Hepatocyte (in vitro differentiated cells): ENCODE data around the gene AUH.

ENCODE experiments used
- EZH2 ChIP-seq: fragments of 200-600 bp; sonication (generic); IDR thresholded peaks from 2 replicates; pipeline ENCODE4 v1.6.1; 2016; ENCODE audit warnings: antibody characterized with exemption, mild to moderate bottlenecking, borderline replicate concordance
- EZH2phosphoT487 ChIP-seq: fragments of 200-600 bp; sonication (generic); IDR thresholded peaks from one replicate; pipeline ENCODE4 v1.6.1; 2018; ENCODE audit warnings: antibody characterized with exemption, mild to moderate bottlenecking, low read depth, moderate library complexity; ENCODE audit not compliant: unreplicated experiment, severe bottlenecking
- TF ChIP-seq, protein P1 (sequence below): fragments of 200-600 bp; sonication (generic); IDR thresholded peaks from 2 replicates; pipeline ENCODE4 v1.5.1; 2016; ENCODE audit warnings: antibody characterized with exemption, mild to moderate bottlenecking; ENCODE audit not compliant: poor library complexity

DNA sequence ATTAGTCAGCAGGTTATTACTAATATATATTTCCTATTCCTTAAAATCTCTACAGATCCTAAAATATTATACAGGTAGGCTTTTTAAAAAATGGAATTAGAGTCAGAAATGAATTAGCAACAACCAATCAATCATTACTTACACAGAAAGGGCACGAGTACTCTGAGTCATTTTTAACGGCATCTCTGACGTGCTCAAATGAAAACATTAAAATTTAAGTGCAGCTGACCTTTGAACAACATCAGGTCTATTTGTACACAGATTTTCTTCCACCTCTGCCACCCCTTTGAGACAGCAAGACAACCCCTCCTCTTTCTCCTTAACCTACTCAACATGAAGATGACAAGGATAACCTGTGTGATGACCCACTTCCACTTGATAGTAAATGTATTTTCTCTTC is 19.1 kb downstream of the AUH start:
- TF ChIP-seq, protein P1, sequence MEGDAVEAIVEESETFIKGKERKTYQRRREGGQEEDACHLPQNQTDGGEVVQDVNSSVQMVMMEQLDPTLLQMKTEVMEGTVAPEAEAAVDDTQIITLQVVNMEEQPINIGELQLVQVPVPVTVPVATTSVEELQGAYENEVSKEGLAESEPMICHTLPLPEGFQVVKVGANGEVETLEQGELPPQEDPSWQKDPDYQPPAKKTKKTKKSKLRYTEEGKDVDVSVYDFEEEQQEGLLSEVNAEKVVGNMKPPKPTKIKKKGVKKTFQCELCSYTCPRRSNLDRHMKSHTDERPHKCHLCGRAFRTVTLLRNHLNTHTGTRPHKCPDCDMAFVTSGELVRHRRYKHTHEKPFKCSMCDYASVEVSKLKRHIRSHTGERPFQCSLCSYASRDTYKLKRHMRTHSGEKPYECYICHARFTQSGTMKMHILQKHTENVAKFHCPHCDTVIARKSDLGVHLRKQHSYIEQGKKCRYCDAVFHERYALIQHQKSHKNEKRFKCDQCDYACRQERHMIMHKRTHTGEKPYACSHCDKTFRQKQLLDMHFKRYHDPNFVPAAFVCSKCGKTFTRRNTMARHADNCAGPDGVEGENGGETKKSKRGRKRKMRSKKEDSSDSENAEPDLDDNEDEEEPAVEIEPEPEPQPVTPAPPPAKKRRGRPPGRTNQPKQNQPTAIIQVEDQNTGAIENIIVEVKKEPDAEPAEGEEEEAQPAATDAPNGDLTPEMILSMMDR, result no peak
- TF ChIP-seq EZH2phosphoT487 (no peak), EZH2 (no peak)
